Heart right ventricle (tissue), 16 donors: ENCODE measurements around the gene FLOT2. TPM values are rescaled to one million over a fixed set of nuclear protein-coding genes. Genes with fewer than 3 reads are reported as not detected.
A peak's percentile ranks its signal among the peaks of the same experiment; 100 is the strongest.

Source experiments
- ATAC-seq, 8 donors: fragments of 200-7000 bp; cut with Tn5 transposase; one replicate each; pipeline ENCODE4 v1.9.1; 2020; ENCODE audit warnings: mild to moderate bottlenecking in 8 of 8, moderate library complexity in 8 of 8, moderate number of reproducible peaks in 1 of 8
- DNase-seq, 2 donors: peaks; one replicate each; pipeline ENCODE4 v3.0.0-alpha.2; 2020
- H3K27ac ChIP-seq, 10 donors: fragments of 200-600 bp; sonication (generic) in 2 of 10; one replicate each; pipeline versions ENCODE4 v1.5.0 to v1.8.0; 2020 to 2022; ENCODE audit warnings: mild to moderate bottlenecking in 3 of 10
- H3K27me3 ChIP-seq, 7 donors: fragments of 200-600 bp; one replicate each; pipeline ENCODE4 v1.8.0; 2021 to 2022; ENCODE audit warnings: mild to moderate bottlenecking in 2 of 7
- H3K36me3 ChIP-seq, 9 donors: fragments of 200-600 bp; sonication (generic) in 1 of 9; one replicate each; pipeline versions ENCODE4 v1.5.0 to v1.8.0; 2020 to 2022; ENCODE audit warnings: mild to moderate bottlenecking in 2 of 9
- H3K4me1 ChIP-seq, 9 donors: fragments of 200-600 bp; sonication (generic) in 1 of 9; one replicate each; pipeline versions ENCODE4 v1.5.0 to v1.8.0; 2020 to 2022; ENCODE audit warnings: mild to moderate bottlenecking in 4 of 9
- H3K4me3 ChIP-seq, 10 donors: fragments of 200-600 bp; sonication (generic) in 2 of 10; one replicate each; pipeline versions ENCODE4 v1.5.0 to v1.8.0; 2020 to 2022; ENCODE audit warnings: mild to moderate bottlenecking in 7 of 10, moderate library complexity in 2 of 10
- H3K9me3 ChIP-seq, 11 donors: fragments of 200-600 bp in 10 of 11; sonication (generic) in 2 of 11; one replicate each; pipeline versions ENCODE4 v1.5.0 to v1.8.0; 2013 to 2022; ENCODE audit warnings: mild to moderate bottlenecking in 2 of 11, control low read depth in 1 of 11, moderate library complexity in 1 of 11
- WGBS, 2 donors: extraction: QIAGEN DNeasy Blood & Tissue Kit; methylation state at CpG; one replicate each; pipeline ENCODE4 v1.1.7; 2013; ENCODE audit warnings: inconsistent platforms in 1 of 2; 5-methylcytosine and 5-hydroxymethylcytosine counted together
- intact Hi-C, 10 donors: fragments of 100-400 bp; cut with DNase I; formaldehyde crosslinking; loops; one replicate each; pipeline versions ENCODE4 v1.11.1 to v1.14.2; 2022
- polyA plus RNA-seq, 2 donors: library from polyadenylated mRNA; stranded (reverse); fragments of 200-250 nt; gene quantifications; one replicate each; pipeline ENCODE4 v1.2.3, GENCODE V29; 2013
- total RNA-seq, 10 donors: library from RNA; stranded (reverse); fragmentation: NEBNext Ultra II Directional in 3 of 10; extraction: Animal tissue kit (Norgen Biotek cat#: 25700) in 3 of 10; gene quantifications; one replicate each; pipeline versions ENCODE4 v1.2.1 to v1.2.4, GENCODE V29; 2021 to 2023
- TF ChIP-seq, protein P1 (sequence below), 9 donors: fragments of 200-600 bp; sonication (generic) in 2 of 9; IDR thresholded peaks; one replicate each; pipeline versions ENCODE4 v1.5.0 to v1.8.0; 2021 to 2022; ENCODE audit warnings: antibody characterized with exemption in 9 of 9, mild to moderate bottlenecking in 5 of 9, moderate library complexity in 1 of 9
- donor health status: Arrhythmogenic right ventricular cardiomyopathy.
- donor health status: ischemic (EF 13 %, LVEDD 7.1; RV severe dilation, severe dysfunction).
- donor health status: healthy with polysubstance abuse.
- donor health status: DM: no; HTN: yes; CAD: no.
- donor health status: DM: no; HTN: no; CAD: no.
- donor health status: ischemic (EF 25% LVEDD 6.9; RV normal size, moderate dysfunction).
- donor health status: ischemic (EF 25% LVEDD 5.7; RV mildly dilated, moderate dysfunction).
- donor health status: healthy.
- donor health status: DM: yes; HTN: yes; CAD: no.
- donor health status: Ischemic cardiomyopathy.
- donor health status: ischemic (EF 35%, LVEDD 5.7; RV mildly dilated, moderate dysfunction).
- donor health status: nonischemic (EF 11% LVEDD 7.7; RV severe dilation, severe dysfunction).
- donor health status: DM: yes; HTN: yes; CAD: no.
- donor health status: PGD.
- donor health status: ischemic (EF 29% LVEDD 5.4; RV normal size, mild dysfunction).
- donor health status: nonischemic (EF 23%, LVEDD 6.1; RV moderate dilation, normal function).

The FLOT2 gene
- total and polyA plus RNA-seq, 12 donors = 38.3 to 159 (median 88.8) TPM

DNA sequence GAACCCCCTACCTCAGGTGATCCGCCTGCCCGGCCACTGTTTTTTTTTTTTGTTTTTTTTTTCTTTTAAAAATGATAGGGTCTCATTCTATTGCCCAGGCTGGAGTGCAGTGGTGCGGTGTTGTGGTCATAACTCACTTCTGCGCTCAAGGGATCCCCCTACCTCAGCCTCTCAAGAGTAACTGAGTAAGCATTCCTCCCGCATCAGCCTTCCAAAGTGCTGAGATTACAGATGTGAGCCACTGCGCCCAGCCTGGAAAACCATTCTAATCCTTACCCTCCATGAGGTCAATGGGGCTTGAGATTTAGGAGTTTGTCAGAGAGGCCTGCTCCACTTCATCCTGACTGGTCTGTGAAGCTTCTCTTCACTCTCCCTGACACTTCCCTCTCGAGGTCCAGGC, 30.3 kb downstream of the FLOT2 start:
- Histone ChIP-seq H3K4me3 (no peak overlapping the region), H3K27ac (no peak overlapping the region), H3K4me1 (no peaks in the 10 kb centered on the region), H3K27me3 (no peaks in the 10 kb centered on the region), H3K9me3 (no peaks in the 10 kb centered on the region), H3K36me3 (peaks cover 0 to 3% (median 0%) of the 10 kb centered on the region in 9 donors)
- TF ChIP-seq, protein P1, sequence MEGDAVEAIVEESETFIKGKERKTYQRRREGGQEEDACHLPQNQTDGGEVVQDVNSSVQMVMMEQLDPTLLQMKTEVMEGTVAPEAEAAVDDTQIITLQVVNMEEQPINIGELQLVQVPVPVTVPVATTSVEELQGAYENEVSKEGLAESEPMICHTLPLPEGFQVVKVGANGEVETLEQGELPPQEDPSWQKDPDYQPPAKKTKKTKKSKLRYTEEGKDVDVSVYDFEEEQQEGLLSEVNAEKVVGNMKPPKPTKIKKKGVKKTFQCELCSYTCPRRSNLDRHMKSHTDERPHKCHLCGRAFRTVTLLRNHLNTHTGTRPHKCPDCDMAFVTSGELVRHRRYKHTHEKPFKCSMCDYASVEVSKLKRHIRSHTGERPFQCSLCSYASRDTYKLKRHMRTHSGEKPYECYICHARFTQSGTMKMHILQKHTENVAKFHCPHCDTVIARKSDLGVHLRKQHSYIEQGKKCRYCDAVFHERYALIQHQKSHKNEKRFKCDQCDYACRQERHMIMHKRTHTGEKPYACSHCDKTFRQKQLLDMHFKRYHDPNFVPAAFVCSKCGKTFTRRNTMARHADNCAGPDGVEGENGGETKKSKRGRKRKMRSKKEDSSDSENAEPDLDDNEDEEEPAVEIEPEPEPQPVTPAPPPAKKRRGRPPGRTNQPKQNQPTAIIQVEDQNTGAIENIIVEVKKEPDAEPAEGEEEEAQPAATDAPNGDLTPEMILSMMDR (IDR thresholded peaks at IDR 0.05) = no peak
- DNase-seq (no peak), ATAC-seq (no peak)
- intact Hi-C loops = loop anchor here in 1 of 10 donors (10.0 kb wide), 1 partner anchor 102 kb away; no protein-coding TSS in a partner anchor
- 78 to 82% methylated on average over 7 of the region's 7 CpGs for WGBS, 2 donors

GRCh38 chr17:28865946-28866752, 31.4 kb downstream of the FLOT2 start:
- TF ChIP-seq, protein P1 (IDR thresholded peaks at IDR 0.05) = no peak
- Histone ChIP-seq H3K4me1 (no peaks in the 10 kb centered on the region), H3K27ac (no peak overlapping the region), H3K4me3 (no peak overlapping the region), H3K36me3 (peaks cover 0 to 13% (median 0%) of the 10 kb centered on the region in 9 donors), H3K27me3 (no peaks in the 10 kb centered on the region), H3K9me3 (no peaks in the 10 kb centered on the region)
- DNase-seq = no peak
- 84 to 88% methylated on average over 13 of the region's 13 CpGs for WGBS, 2 donors
- no peak for ATAC-seq
- intact Hi-C loops = loop anchor here in 1 of 10 donors (10.0 kb wide), 1 partner anchor 101 kb away; no protein-coding TSS in a partner anchor

DNA sequence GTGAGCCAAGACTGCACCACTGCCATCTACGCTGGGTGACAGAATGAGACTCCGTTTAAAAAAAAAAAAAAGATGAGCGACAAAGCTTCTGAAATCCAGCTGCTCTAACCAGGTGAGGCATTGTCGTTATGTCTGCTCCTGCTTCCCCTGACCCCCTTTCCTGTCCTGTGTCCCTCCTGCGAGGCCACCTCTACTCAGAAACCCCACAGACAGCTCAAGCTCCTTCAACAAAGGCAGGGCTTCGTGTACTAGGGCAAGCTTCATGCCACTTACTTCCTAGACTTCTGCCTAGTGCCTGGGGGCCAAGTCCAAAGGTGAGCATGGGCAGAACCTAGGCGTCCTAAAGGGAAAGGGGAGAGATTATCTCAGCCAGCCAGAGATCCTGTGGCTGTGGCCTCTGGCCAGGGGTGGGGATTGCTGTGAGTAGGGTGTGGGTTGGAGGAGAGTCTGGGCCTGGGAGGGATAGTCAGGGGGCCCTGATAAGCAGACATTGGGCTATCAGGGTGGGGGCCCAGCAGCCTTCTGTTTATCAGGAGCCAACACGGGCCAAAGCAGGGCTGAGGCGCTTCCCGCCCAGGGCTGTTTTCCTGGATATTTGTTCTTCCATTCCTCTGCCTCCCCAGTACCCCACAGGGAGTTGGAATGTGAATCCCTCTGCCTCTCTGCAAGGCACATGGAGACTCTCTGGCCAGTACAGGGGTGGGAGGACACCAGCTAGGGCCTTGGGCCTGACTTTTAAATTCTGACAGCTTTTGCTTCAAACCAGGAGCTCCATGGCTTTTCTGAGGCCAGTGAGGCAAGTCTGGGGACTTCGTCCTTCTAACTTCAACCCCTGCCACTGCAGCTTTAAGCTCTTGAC, 32.3 kb downstream of the FLOT2 start:
- WGBS, 2 donors = 72 to 76% methylated on average over 11 of the region's 11 CpGs
- Histone ChIP-seq H3K27me3 (no peaks in the 10 kb centered on the region), H3K9me3 (no peaks in the 10 kb centered on the region), H3K4me3 (no peak overlapping the region), H3K27ac (no peak overlapping the region), H3K4me1 (no peaks in the 10 kb centered on the region), H3K36me3 (peaks cover 0 to 22% (median 6%) of the 10 kb centered on the region in 9 donors)
- intact Hi-C loops = loop anchor here in 1 of 10 donors (10.0 kb wide), 1 partner anchor 100 kb away; no protein-coding TSS in a partner anchor
- ATAC-seq (peak in 5 of 8 donors; percentile 20 to 54 (median 46)), DNase-seq (no peak)
- TF ChIP-seq, protein P1 (IDR thresholded peaks at IDR 0.05) = no peak

DNA sequence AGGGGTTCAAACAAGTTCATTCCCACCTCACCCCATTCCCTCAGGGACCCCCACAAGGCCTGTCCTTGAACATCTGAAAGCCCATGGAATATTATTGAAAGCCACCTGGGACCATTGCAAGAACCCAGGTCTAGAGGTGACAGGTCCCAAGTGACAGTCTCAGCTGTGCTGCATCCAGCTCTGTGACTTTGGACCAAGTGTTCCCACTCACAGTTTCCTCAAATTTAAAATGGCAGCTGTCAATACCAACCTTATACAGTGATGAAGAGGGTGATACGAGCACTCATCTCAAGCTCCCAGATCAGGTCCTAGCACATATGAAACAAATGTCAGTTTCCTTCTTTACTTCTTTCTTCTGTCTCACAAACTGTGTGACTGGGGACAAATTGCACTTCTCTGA, 33.6 kb downstream of the FLOT2 start:
- H3K27ac ChIP-seq = no peak overlapping the region
- ATAC-seq (no peak), DNase-seq (no peak)
- no peaks in the 10 kb centered on the region for H3K4me1 ChIP-seq
- 89 to 95% methylated on average over 1 of the region's 1 CpG for WGBS, 2 donors
- no peaks in the 10 kb centered on the region for H3K27me3 ChIP-seq
- TF ChIP-seq, protein P1 (IDR thresholded peaks at IDR 0.05) = no peak
- no peaks in the 10 kb centered on the region for H3K9me3 ChIP-seq
- no peak overlapping the region for H3K4me3 ChIP-seq
- peaks cover 0 to 35% (median 17%) of the 10 kb centered on the region in 9 donors for H3K36me3 ChIP-seq
- intact Hi-C loops = loop anchor here in 1 of 10 donors (10.0 kb wide), 1 partner anchor 99 kb away; no protein-coding TSS in a partner anchor
